Fibroblast of skin of abdomen (primary cell): ENCODE data around the gene SERPING1.

ENCODE experiments used
- DNase-seq: peaks from one replicate; pipeline ENCODE4 v3.0.0-alpha.2; 2013

The SERPING1 gene

GRCh38 chr11:57597916-57598830 is 688 bp downstream of the SERPING1 start:
- peak; percentile 55 for DNase-seq

GRCh38 chr11:57598831-57599155 is 1.3 kb downstream of the SERPING1 start:
- DNase-seq = peak; percentile 50

GRCh38 chr11:57599381-57599780 is 1.9 kb downstream of the SERPING1 start:
- no peak for DNase-seq

- DNase-seq = no peak
These were observed 3.8 kb downstream of the SERPING1 start for GRCh38 chr11:57601297-57601696.

GRCh38 chr11:57604296-57605027 is 7.0 kb downstream of the SERPING1 start:
- no peak for DNase-seq

GRCh38 chr11:57605028-57605420 is 7.5 kb downstream of the SERPING1 start:
- no peak for DNase-seq

- DNase-seq = no peak
These were observed 12.7 kb downstream of the SERPING1 start for GRCh38 chr11:57610170-57610569.

GRCh38 chr11:57614234-57614772 is 16.8 kb downstream of the SERPING1 start:
- DNase-seq = no peak

GRCh38 chr11:57615308-57615707 is 17.8 kb downstream of the SERPING1 start:
- no peak for DNase-seq

- DNase-seq = no peak
These were observed 19.1 kb downstream of the SERPING1 start for GRCh38 chr11:57616595-57616994.

GRCh38 chr11:57618438-57618837 is 21.0 kb downstream of the SERPING1 start:
- DNase-seq = no peak

GRCh38 chr11:57619331-57619730 is 21.8 kb downstream of the SERPING1 start:
- no peak for DNase-seq

- no peak for DNase-seq
These were observed 23.0 kb downstream of the SERPING1 start for GRCh38 chr11:57620467-57620866.

- no peak for DNase-seq
These were observed 24.8 kb downstream of the SERPING1 start for GRCh38 chr11:57622263-57622662.

GRCh38 chr11:57624864-57625263 is 27.4 kb downstream of the SERPING1 start:
- no peak for DNase-seq

- DNase-seq = no peak
These were observed 29.4 kb downstream of the SERPING1 start for GRCh38 chr11:57626895-57627294.

- DNase-seq = no peak
These were observed 32.7 kb downstream of the SERPING1 start for GRCh38 chr11:57630171-57630570.

GRCh38 chr11:57632116-57632515 is 34.6 kb downstream of the SERPING1 start:
- no peak for DNase-seq

GRCh38 chr11:57633394-57634070 is 36.0 kb downstream of the SERPING1 start:
- DNase-seq = no peak

GRCh38 chr11:57634311-57634710 is 36.8 kb downstream of the SERPING1 start:
- no peak for DNase-seq

GRCh38 chr11:57635246-57635645 is 37.8 kb downstream of the SERPING1 start:
- no peak for DNase-seq

GRCh38 chr11:57637626-57638004 is 40.1 kb downstream of the SERPING1 start:
- DNase-seq = peak; percentile 48
